GM12878 (cell line): Measurements from ENCODE around the gene HOXA10. TPM values are rescaled to one million over a fixed set of nuclear protein-coding genes. Genes with fewer than 3 reads are reported as not detected.

ENCODE experiments used
- ATAC-seq: fragments of 200-7000 bp; cut with Tn5 transposase; 3 replicates; pipeline ENCODE4 v1.9.1; 2020; ENCODE audit warnings: mild to moderate bottlenecking, moderate library complexity
- BruUV-seq: library from RNA; stranded (reverse); fragments of 400-500 nt; replicated peaks from 2 replicates; lab custom pipeline; 2021; lab: Mats Ljungman, UMichigan
- CTCF ChIA-PET: fragments of 300-600 bp; sonication (Branson Sonifier 250); formaldehyde crosslinking; extraction: SDS; loops from one replicate; lab custom pipeline; 2021; ENCODE audit warnings: inconsistent platforms; lab: Yijun Ruan, JAX
- POLR2A ChIA-PET: fragments of 350-600 bp; formaldehyde crosslinking; extraction: SDS; loops from one replicate; lab custom pipeline; 2021; ENCODE audit warnings: inconsistent platforms; lab: Charles Lee
- RAD21 ChIA-PET: fragments of 300-600 bp; sonication (Branson Sonifier 250); formaldehyde crosslinking; loops from one replicate; lab custom pipeline; 2023; ENCODE audit warnings: antibody characterized with exemption; ENCODE audit not compliant: unreplicated experiment; lab: Charles Lee
- SMC1A ChIA-PET: fragments of 300-600 bp; sonication (Branson Sonifier 250); formaldehyde crosslinking; loops from one replicate; lab custom pipeline; 2023; ENCODE audit not compliant: unreplicated experiment, uncharacterized antibody; lab: Charles Lee
- DNase-seq: peaks from one replicate; pipeline ENCODE4 v3.0.0-alpha.2; 2011; ENCODE audit warnings: low read depth, low spot score
- FAIRE-seq: peaks from 3 replicates; lab custom pipeline; 2011; peaks lifted over from hg19 to GRCh38; lab: Jason Lieb, UNC
- H2AFZ ChIP-seq: 2 replicates; pipeline ENCODE4 v1.6.0; 2011; ENCODE audit warnings: low read depth, low read length, control low read depth; ENCODE audit not compliant: control insufficient read depth
- H3K27ac ChIP-seq: 2 replicates; pipeline ENCODE4 v1.5.1; 2011; ENCODE audit warnings: control low read depth; ENCODE audit not compliant: control insufficient read depth, insufficient read depth
- H3K27me3 ChIP-seq, 2 experiments: replicated peaks in 1 of 2; 2 replicates each; pipeline versions ENCODE4 v1.6.0 to v1.6.1; 2011; ENCODE audit warnings: low read length in 1 of 2; ENCODE audit not compliant: control insufficient read depth in 2 of 2, insufficient read depth in 2 of 2
- H3K36me3 ChIP-seq, 2 experiments: 2 replicates each; pipeline ENCODE4 v1.5.1; 2011; ENCODE audit warnings: low read length in 1 of 2; ENCODE audit not compliant: control insufficient read depth in 2 of 2, insufficient read depth in 2 of 2
- H3K4me1 ChIP-seq: 2 replicates; pipeline ENCODE4 v1.6.1; 2011; ENCODE audit warnings: mild to moderate bottlenecking, low read length, moderate library complexity, mixed read lengths; ENCODE audit not compliant: control insufficient read depth, insufficient read depth
- H3K4me2 ChIP-seq: 2 replicates; pipeline ENCODE4 v1.6.0; 2011; ENCODE audit warnings: control low read depth; ENCODE audit not compliant: control insufficient read depth, insufficient read depth
- H3K4me3 ChIP-seq: fragments of 200-600 bp; sonication (generic); 2 replicates; pipeline ENCODE4 v1.5.1; 2016
- H3K79me2 ChIP-seq: 2 replicates; pipeline ENCODE4 v1.6.0; 2011; ENCODE audit warnings: low read length; ENCODE audit not compliant: control insufficient read depth, insufficient read depth
- H3K9ac ChIP-seq: 2 replicates; pipeline ENCODE4 v1.8.0; 2011; ENCODE audit warnings: low read length, control low read depth, mixed read lengths; ENCODE audit not compliant: control insufficient read depth, insufficient read depth
- H3K9me3 ChIP-seq: replicated peaks from 3 replicates; pipeline ENCODE4 v1.5.1; 2011; ENCODE audit warnings: mild to moderate bottlenecking, low read length; ENCODE audit not compliant: control insufficient read depth, insufficient read depth
- H4K20me1 ChIP-seq: 2 replicates; pipeline ENCODE4 v1.6.0; 2011; ENCODE audit not compliant: control insufficient read depth, insufficient read depth
- ASH2L ChIP-seq: fragments of 300-600, 200-600 bp; sonication (generic); IDR thresholded peaks from 2 replicates; pipeline ENCODE4 v1.6.1; 2017; ENCODE audit warnings: low read depth, mild to moderate bottlenecking, borderline replicate concordance
- BCLAF1 ChIP-seq: fragments of 450-650 bp; IDR thresholded peaks from 2 replicates; pipeline ENCODE4 v1.6.1; 2017; ENCODE audit warnings: antibody characterized with exemption, mild to moderate bottlenecking, moderate library complexity
- FOXK2 ChIP-seq: fragments of 450-650 bp; IDR thresholded peaks from 2 replicates; pipeline ENCODE4 v1.6.1; 2017; ENCODE audit warnings: mild to moderate bottlenecking, moderate library complexity
- NFYB ChIP-seq: IDR thresholded peaks from 2 replicates; pipeline ENCODE4 v1.6.1; 2011; ENCODE audit warnings: low read depth, mild to moderate bottlenecking, low read length, improper control_type of control experiment, moderate library complexity; ENCODE audit not compliant: insufficient read depth
- PKNOX1 ChIP-seq: fragments of 450-650 bp; IDR thresholded peaks from 2 replicates; pipeline ENCODE4 v1.6.1; 2016; ENCODE audit warnings: mild to moderate bottlenecking
- POLR2AphosphoS2 ChIP-seq: IDR thresholded peaks from 2 replicates; pipeline ENCODE4 v1.6.1; 2011; ENCODE audit warnings: low read depth, mild to moderate bottlenecking, low read length, improper control_type of control experiment, moderate library complexity
- POLR2AphosphoS5 ChIP-seq: IDR thresholded peaks from 2 replicates; pipeline ENCODE4 v1.6.1; 2011; ENCODE audit warnings: mild to moderate bottlenecking, low read length, inconsistent platforms
- RB1 ChIP-seq: fragments of 450-650 bp; formaldehyde crosslinking; IDR thresholded peaks from 2 replicates; pipeline ENCODE4 v1.6.1; 2017; ENCODE audit warnings: mild to moderate bottlenecking, borderline replicate concordance
- SIX5 ChIP-seq: IDR thresholded peaks from 2 replicates; pipeline ENCODE4 v1.6.1; 2011; ENCODE audit warnings: mild to moderate bottlenecking, low read depth, low read length, moderate library complexity; ENCODE audit not compliant: severe bottlenecking
- ZNF622 ChIP-seq: fragments of 450-650 bp; IDR thresholded peaks from 2 replicates; pipeline ENCODE4 v1.6.1; 2017; ENCODE audit warnings: mild to moderate bottlenecking, inconsistent platforms
- WGBS: methylation state at CpG from one replicate; pipeline ENCODE4 v1.1.6; 2016; ENCODE audit warnings: low lambda C conversion rate; ENCODE audit not compliant: insufficient replicate concordance, insufficient coverage; ENCODE audit errors: missing lambda C conversion rate; 5-methylcytosine and 5-hydroxymethylcytosine counted together
- in situ Hi-C: fragments of 300-500 bp; cut with MboI; formaldehyde crosslinking; loops from 9 replicates; pipeline ENCODE4 v1.14.3; 2018; ENCODE audit warnings: mixed read lengths
- intact Hi-C: fragments of 100-400 bp; cut with micrococcal nuclease; formaldehyde crosslinking; loops from one replicate; pipeline ENCODE4 v1.14.2; 2022; ENCODE audit not compliant: unreplicated experiment
- polyA plus RNA-seq, 11 experiments: library from polyadenylated mRNA; depleted of rRNA in 4 of 11; unstranded in 6 of 11; stranded (reverse) in 5 of 11; fragments of >200 nt; fragmentation: Nextera tagmentation in 4 of 11; fragmentation: Illumina TruSeq in 1 of 11; extraction: Ambion mirVana in 4 of 11; extraction: Trizol in 1 of 11; gene quantifications; 1 replicate in 1 of 11; 2 replicates in 10 of 11; pipeline versions ENCODE4 v1.2.1 to v1.2.3, GENCODE V29; 2011 to 2016; ENCODE audit warnings: inconsistent platforms in 2 of 11, missing spikeins in 2 of 11, low read depth in 1 of 11
- total RNA-seq, 4 experiments: library from RNA; depleted of rRNA in 3 of 4; stranded (reverse); fragments of >200 nt in 3 of 4; fragmentation: Illumina TruSeq in 1 of 4; extraction: Trizol in 1 of 4; gene quantifications; 2 replicates each; pipeline versions ENCODE4 v1.2.1 to v1.2.3, GENCODE V29; 2013 to 2021

HOXA10 gene
- total and polyA plus RNA-seq, 10 of the 15 experiments (the other 5 are each of a cell fraction or from before 2014, with no cell fraction given) = not detected

- no peak for FAIRE-seq
- 74% methylated on average over 41 of the region's 42 CpGs for WGBS
- TF ChIP-seq FOXK2 = no peak
- TF ChIP-seq ASH2L = no peak
- TF ChIP-seq BCLAF1 = no peak
- TF ChIP-seq POLR2AphosphoS2 = no peak
- no peak for TF ChIP-seq POLR2AphosphoS5
- TF ChIP-seq ZNF622 = no peak
- TF ChIP-seq RB1 = no peak
- no peak for TF ChIP-seq NFYB
- TF ChIP-seq PKNOX1 = no peak
- TF ChIP-seq SIX5 = no peak
- no peak overlapping the region for H3K27ac ChIP-seq
- H4K20me1 ChIP-seq = no peaks in the 10 kb centered on the region
- no peaks in the 10 kb centered on the region for H3K36me3 ChIP-seq
- H3K4me3 ChIP-seq = no peak overlapping the region
- H3K27me3 ChIP-seq = no peaks in the 10 kb centered on the region; a peak in 2 of 4 replicates
- no peaks in the 10 kb centered on the region for H3K4me1 ChIP-seq
- H2AFZ ChIP-seq = no peak overlapping the region
- H3K9ac ChIP-seq = no peak overlapping the region
- POLR2A ChIA-PET = no interaction called here
- no peak for ATAC-seq
- CTCF ChIA-PET = no interaction called here
- no TSS peak for BruUV-seq
- SMC1A ChIA-PET = interaction anchor here (1.1 kb wide), 1 partner anchor 9 kb away, joined by 3 read pairs; no protein-coding TSS in a partner anchor
- no peaks in the 10 kb centered on the region for H3K79me2 ChIP-seq
- in situ Hi-C loops = no loop called here
- no peak overlapping the region for H3K4me2 ChIP-seq
- intact Hi-C loops = no loop called here
- H3K9me3 ChIP-seq = no peaks in the 10 kb centered on the region
- DNase-seq = no peak
- RAD21 ChIA-PET = no interaction called here
Observed at GRCh38 chr7:27122077-27122910, 51.8 kb downstream of the HOXA10 start.
